GM12878 (cell line): ENCODE measurements around the gene SETSIP. TPM values are rescaled to one million over a fixed set of nuclear protein-coding genes. Genes with fewer than 3 reads are reported as not detected.

ENCODE experiments used
- ATAC-seq: fragments of 200-7000 bp; cut with Tn5 transposase; 3 replicates; pipeline ENCODE4 v1.9.1; 2020; ENCODE audit warnings: mild to moderate bottlenecking, moderate library complexity
- BruUV-seq: library from RNA; stranded (reverse); fragments of 400-500 nt; replicated peaks from 2 replicates; lab custom pipeline; 2021; lab: Mats Ljungman, UMichigan
- CTCF ChIA-PET: fragments of 300-600 bp; sonication (Branson Sonifier 250); formaldehyde crosslinking; extraction: SDS; loops from one replicate; lab custom pipeline; 2021; ENCODE audit warnings: inconsistent platforms; lab: Yijun Ruan, JAX
- POLR2A ChIA-PET: fragments of 350-600 bp; formaldehyde crosslinking; extraction: SDS; loops from one replicate; lab custom pipeline; 2021; ENCODE audit warnings: inconsistent platforms; lab: Charles Lee
- RAD21 ChIA-PET: fragments of 300-600 bp; sonication (Branson Sonifier 250); formaldehyde crosslinking; loops from one replicate; lab custom pipeline; 2023; ENCODE audit warnings: antibody characterized with exemption; ENCODE audit not compliant: unreplicated experiment; lab: Charles Lee
- SMC1A ChIA-PET: fragments of 300-600 bp; sonication (Branson Sonifier 250); formaldehyde crosslinking; loops from one replicate; lab custom pipeline; 2023; ENCODE audit not compliant: unreplicated experiment, uncharacterized antibody; lab: Charles Lee
- DNase-seq: peaks from one replicate; pipeline ENCODE4 v3.0.0-alpha.2; 2011; ENCODE audit warnings: low read depth, low spot score
- FAIRE-seq: peaks from 3 replicates; lab custom pipeline; 2011; peaks lifted over from hg19 to GRCh38; lab: Jason Lieb, UNC
- H2AFZ ChIP-seq: 2 replicates; pipeline ENCODE4 v1.6.0; 2011; ENCODE audit warnings: low read depth, low read length, control low read depth; ENCODE audit not compliant: control insufficient read depth
- H3K27ac ChIP-seq: 2 replicates; pipeline ENCODE4 v1.5.1; 2011; ENCODE audit warnings: control low read depth; ENCODE audit not compliant: control insufficient read depth, insufficient read depth
- H3K27me3 ChIP-seq, 2 experiments: replicated peaks in 1 of 2; 2 replicates each; pipeline versions ENCODE4 v1.6.0 to v1.6.1; 2011; ENCODE audit warnings: low read length in 1 of 2; ENCODE audit not compliant: control insufficient read depth in 2 of 2, insufficient read depth in 2 of 2
- H3K36me3 ChIP-seq, 2 experiments: 2 replicates each; pipeline ENCODE4 v1.5.1; 2011; ENCODE audit warnings: low read length in 1 of 2; ENCODE audit not compliant: control insufficient read depth in 2 of 2, insufficient read depth in 2 of 2
- H3K4me1 ChIP-seq: 2 replicates; pipeline ENCODE4 v1.6.1; 2011; ENCODE audit warnings: mild to moderate bottlenecking, low read length, moderate library complexity, mixed read lengths; ENCODE audit not compliant: control insufficient read depth, insufficient read depth
- H3K4me2 ChIP-seq: 2 replicates; pipeline ENCODE4 v1.6.0; 2011; ENCODE audit warnings: control low read depth; ENCODE audit not compliant: control insufficient read depth, insufficient read depth
- H3K4me3 ChIP-seq: fragments of 200-600 bp; sonication (generic); 2 replicates; pipeline ENCODE4 v1.5.1; 2016
- H3K79me2 ChIP-seq: 2 replicates; pipeline ENCODE4 v1.6.0; 2011; ENCODE audit warnings: low read length; ENCODE audit not compliant: control insufficient read depth, insufficient read depth
- H3K9ac ChIP-seq: 2 replicates; pipeline ENCODE4 v1.8.0; 2011; ENCODE audit warnings: low read length, control low read depth, mixed read lengths; ENCODE audit not compliant: control insufficient read depth, insufficient read depth
- H3K9me3 ChIP-seq: replicated peaks from 3 replicates; pipeline ENCODE4 v1.5.1; 2011; ENCODE audit warnings: mild to moderate bottlenecking, low read length; ENCODE audit not compliant: control insufficient read depth, insufficient read depth
- H4K20me1 ChIP-seq: 2 replicates; pipeline ENCODE4 v1.6.0; 2011; ENCODE audit not compliant: control insufficient read depth, insufficient read depth
- ATF2 ChIP-seq: IDR thresholded peaks from 2 replicates; pipeline ENCODE4 v1.6.1; 2012; ENCODE audit warnings: low read length, inconsistent platforms
- CBX3 ChIP-seq: fragments of 200-600 bp; sonication (generic); IDR thresholded peaks from 2 replicates; pipeline ENCODE4 v1.6.1; 2016; ENCODE audit warnings: low read depth, borderline replicate concordance
- CHD4 ChIP-seq: fragments of 200-600 bp; sonication (generic); IDR thresholded peaks from 2 replicates; pipeline ENCODE4 v1.6.1; 2016; ENCODE audit warnings: mild to moderate bottlenecking
- E2F4 ChIP-seq: IDR thresholded peaks from 2 replicates; pipeline ENCODE4 v1.6.1; 2012; ENCODE audit warnings: low read depth, low read length, improper control_type of control experiment
- HCFC1 ChIP-seq: fragments of 150-350 bp; IDR thresholded peaks from 2 replicates; pipeline ENCODE4 v1.6.1; 2014; ENCODE audit warnings: low read length
- MXI1 ChIP-seq: fragments of 150-350 bp; IDR thresholded peaks from 2 replicates; pipeline ENCODE4 v1.6.1; 2011; ENCODE audit warnings: low read depth, mild to moderate bottlenecking, inconsistent platforms, low read length, improper control_type of control experiment
- PBX3 ChIP-seq: IDR thresholded peaks from 2 replicates; pipeline ENCODE4 v1.6.1; 2011; ENCODE audit warnings: mild to moderate bottlenecking, low read depth, low read length, moderate library complexity; ENCODE audit not compliant: insufficient replicate concordance
- PRDM15 ChIP-seq: fragments of 450-650 bp; formaldehyde crosslinking; IDR thresholded peaks from 2 replicates; pipeline ENCODE4 v1.4.0; 2020; ENCODE audit warnings: mild to moderate bottlenecking, moderate library complexity
- RCOR1 ChIP-seq: conservative IDR thresholded peaks from 2 replicates; pipeline ENCODE4 v1.6.1; 2012; ENCODE audit warnings: low read depth, low read length, improper control_type of control experiment
- SPI1 ChIP-seq: IDR thresholded peaks from 2 replicates; pipeline ENCODE4 v1.6.1; 2011; ENCODE audit warnings: low read depth, mild to moderate bottlenecking, low read length, moderate library complexity, borderline replicate concordance; ENCODE audit not compliant: insufficient read depth
- ZNF24 ChIP-seq: fragments of 450-650 bp; IDR thresholded peaks from 2 replicates; pipeline ENCODE4 v1.6.1; 2017; ENCODE audit warnings: antibody characterized with exemption, mild to moderate bottlenecking
- WGBS: methylation state at CpG from one replicate; pipeline ENCODE4 v1.1.6; 2016; ENCODE audit warnings: low lambda C conversion rate; ENCODE audit not compliant: insufficient replicate concordance, insufficient coverage; ENCODE audit errors: missing lambda C conversion rate; 5-methylcytosine and 5-hydroxymethylcytosine counted together
- in situ Hi-C: fragments of 300-500 bp; cut with MboI; formaldehyde crosslinking; loops from 9 replicates; pipeline ENCODE4 v1.14.3; 2018; ENCODE audit warnings: mixed read lengths
- intact Hi-C: fragments of 100-400 bp; cut with micrococcal nuclease; formaldehyde crosslinking; loops from one replicate; pipeline ENCODE4 v1.14.2; 2022; ENCODE audit not compliant: unreplicated experiment
- polyA plus RNA-seq, 11 experiments: library from polyadenylated mRNA; depleted of rRNA in 4 of 11; unstranded in 6 of 11; stranded (reverse) in 5 of 11; fragments of >200 nt; fragmentation: Nextera tagmentation in 4 of 11; fragmentation: Illumina TruSeq in 1 of 11; extraction: Ambion mirVana in 4 of 11; extraction: Trizol in 1 of 11; gene quantifications; 1 replicate in 1 of 11; 2 replicates in 10 of 11; pipeline versions ENCODE4 v1.2.1 to v1.2.3, GENCODE V29; 2011 to 2016; ENCODE audit warnings: inconsistent platforms in 2 of 11, missing spikeins in 2 of 11, low read depth in 1 of 11
- total RNA-seq, 4 experiments: library from RNA; depleted of rRNA in 3 of 4; stranded (reverse); fragments of >200 nt in 3 of 4; fragmentation: Illumina TruSeq in 1 of 4; extraction: Trizol in 1 of 4; gene quantifications; 2 replicates each; pipeline versions ENCODE4 v1.2.1 to v1.2.3, GENCODE V29; 2013 to 2021

SETSIP gene
- total and polyA plus RNA-seq, 10 of the 15 experiments (the other 5 are each of a cell fraction or from before 2014, with no cell fraction given), result 0.15 to 0.46 (median 0.23) TPM; not detected in 2

GRCh38 chr1:92096317-92096716 lies 21.1 kb upstream of the SETSIP start:
- no peaks in the 10 kb centered on the region for H3K27me3 ChIP-seq
- no peaks in the 10 kb centered on the region for H3K79me2 ChIP-seq
- H3K36me3 ChIP-seq, result no peaks in the 10 kb centered on the region
- DNase-seq (no peak), FAIRE-seq (no peak), ATAC-seq (no peak)
- intact Hi-C loops, result no loop called here
- ChIA-PET SMC1A (no interaction called here), POLR2A (no interaction called here), CTCF (no interaction called here), RAD21 (no interaction called here)
- H3K4me2 ChIP-seq, result no peak overlapping the region
- no peak overlapping the region for H3K27ac ChIP-seq
- no peak overlapping the region for H2AFZ ChIP-seq
- no peaks in the 10 kb centered on the region for H3K9me3 ChIP-seq
- H3K9ac ChIP-seq, result no peak overlapping the region
- in situ Hi-C loops, result no loop called here
- BruUV-seq, result no TSS peak
- H4K20me1 ChIP-seq, result no peaks in the 10 kb centered on the region
- 0 out of 2 replicates have a peak, but pooled peaks have one; percentile 4 for TF ChIP-seq SPI1
- TF ChIP-seq ATF2, result no peak
- TF ChIP-seq, all 136 proteins: peak for 1
- no peak overlapping the region for H3K4me3 ChIP-seq
- no peaks in the 10 kb centered on the region for H3K4me1 ChIP-seq

GRCh38 chr1:92095874-92096273 lies 20.7 kb upstream of the SETSIP start:
- BruUV-seq, result no TSS peak
- Histone ChIP-seq H3K27me3 (no peaks in the 10 kb centered on the region), H3K27ac (no peak overlapping the region), H3K4me1 (no peaks in the 10 kb centered on the region), H3K9ac (no peak overlapping the region), H4K20me1 (no peaks in the 10 kb centered on the region), H3K79me2 (no peaks in the 10 kb centered on the region), H2AFZ (no peak overlapping the region), H3K9me3 (no peaks in the 10 kb centered on the region), H3K4me2 (no peak overlapping the region), H3K4me3 (no peak overlapping the region), H3K36me3 (no peaks in the 10 kb centered on the region)
- FAIRE-seq (no peak), ATAC-seq (no peak), DNase-seq (no peak)
- in situ Hi-C loops, result no loop called here
- intact Hi-C loops, result no loop called here
- ChIA-PET CTCF (interaction anchor here (0.6 kb wide), 1 partner anchor 151 kb away, joined by 4 read pairs; no protein-coding TSS in a partner anchor), POLR2A (no interaction called here), RAD21 (no interaction called here), SMC1A (no interaction called here)
- no peak for TF ChIP-seq PBX3
- TF ChIP-seq RCOR1, result no peak
- no peak for TF ChIP-seq PRDM15 (CRISPR knock-in tag)
- no peak for TF ChIP-seq ZNF24
- no peak for TF ChIP-seq MXI1
- no peak for TF ChIP-seq CHD4
- no peak for TF ChIP-seq E2F4
- TF ChIP-seq CBX3, result no peak
- TF ChIP-seq HCFC1, result no peak
- WGBS, result 18% methylated on average over 5 of the region's 5 CpGs
